Smooth muscle cell (in vitro differentiated cells): Measurements from ENCODE around the gene NAV3. TPM values are rescaled to one million over a fixed set of nuclear protein-coding genes. Genes with fewer than 3 reads are reported as not detected.

Experiments used
- DNase-seq: peaks from one replicate; lab custom pipeline; 2025; ENCODE audit not compliant: unreplicated experiment; lab: John Stamatoyannopoulos, UW
- H2AFZ ChIP-seq: fragments of 200-600 bp; sonication (generic); 2 replicates; pipeline ENCODE4 v1.6.0; 2016; ENCODE audit warnings: antibody characterized with exemption, low read depth, mild to moderate bottlenecking
- H3F3A ChIP-seq: fragments of 200-600 bp; sonication (generic); 2 replicates; pipeline ENCODE4 v1.6.0; 2017; ENCODE audit warnings: antibody characterized with exemption, low read depth
- H3K27ac ChIP-seq: fragments of 200-600 bp; sonication (generic); 2 replicates; pipeline ENCODE4 v1.5.1; 2016; ENCODE audit warnings: low read depth, mild to moderate bottlenecking
- H3K27me3 ChIP-seq: fragments of 200-600 bp; sonication (generic); 2 replicates; pipeline ENCODE4 v1.6.1; 2016; ENCODE audit warnings: low read depth, mild to moderate bottlenecking
- H3K36me3 ChIP-seq: fragments of 200-600 bp; sonication (generic); 2 replicates; pipeline ENCODE4 v1.5.1; 2016; ENCODE audit warnings: low read depth
- H3K4me1 ChIP-seq: fragments of 200-600 bp; sonication (generic); 2 replicates; pipeline ENCODE4 v1.5.1; 2016; ENCODE audit warnings: low read depth
- H3K4me2 ChIP-seq: fragments of 200-600 bp; sonication (generic); 2 replicates; pipeline ENCODE4 v1.6.0; 2016; ENCODE audit warnings: mild to moderate bottlenecking
- H3K4me3 ChIP-seq: fragments of 200-600 bp; sonication (generic); 2 replicates; pipeline ENCODE4 v1.5.1; 2016; ENCODE audit warnings: mild to moderate bottlenecking
- H3K79me2 ChIP-seq: fragments of 200-600 bp; sonication (generic); 2 replicates; pipeline ENCODE4 v1.6.0; 2016; ENCODE audit warnings: low read depth, mild to moderate bottlenecking
- H3K9ac ChIP-seq: fragments of 200-600 bp; sonication (generic); 2 replicates; pipeline ENCODE4 v1.6.0; 2016; ENCODE audit warnings: low read depth
- H3K9me3 ChIP-seq: fragments of 200-600 bp; sonication (generic); replicated peaks from 2 replicates; pipeline ENCODE4 v1.5.1; 2016; ENCODE audit warnings: low read depth
- H4K20me1 ChIP-seq: fragments of 200-600 bp; sonication (generic); 2 replicates; pipeline ENCODE4 v1.6.0; 2016; ENCODE audit warnings: low read depth
- WGBS: methylation state at CpG from one replicate; pipeline ENCODE4 v1.1.7; 2016; ENCODE audit warnings: low lambda C conversion rate; 5-methylcytosine and 5-hydroxymethylcytosine counted together
- polyA plus RNA-seq: library from polyadenylated mRNA; unstranded; fragments of >200 nt; fragmentation: Nextera tagmentation; extraction: Ambion mirVana; gene quantifications from 2 replicates; pipeline ENCODE4 v1.2.1, GENCODE V29; 2016
- total RNA-seq: library from RNA; depleted of rRNA; stranded (reverse); fragments of >200 nt; gene quantifications from 2 replicates; pipeline ENCODE4 v1.2.3, GENCODE V29; 2014
- TF ChIP-seq, protein P1 (sequence below): fragments of 200-600 bp; sonication (generic); IDR thresholded peaks from 2 replicates; pipeline ENCODE4 v1.5.1; 2017; ENCODE audit warnings: borderline replicate concordance, mild to moderate bottlenecking, antibody characterized with exemption; ENCODE audit not compliant: insufficient read depth, poor library complexity, severe bottlenecking

Gene NAV3
- total and polyA plus RNA-seq, 2 experiments from 2014 or later, result 8.0 to 31.0 TPM

DNA sequence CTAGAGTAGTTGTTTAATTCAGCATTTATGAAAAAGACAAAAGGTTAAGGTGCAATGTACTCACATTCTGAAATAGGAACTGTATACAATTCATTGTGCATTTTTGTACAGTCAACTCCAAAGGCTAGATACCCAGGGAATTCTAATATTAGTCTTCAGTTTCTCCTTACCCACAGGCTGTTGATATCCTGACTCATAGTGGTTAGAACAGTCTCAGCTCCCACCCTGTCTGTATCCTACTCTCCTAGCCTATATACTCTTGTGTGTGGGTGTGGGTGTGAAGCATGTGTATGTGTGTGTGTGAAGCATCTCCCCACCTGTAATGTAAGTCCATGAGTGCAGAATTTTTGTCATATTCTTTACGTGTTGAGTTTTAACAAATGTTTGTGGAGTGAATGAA lies 229.5 kb downstream of the NAV3 start:
- no peak overlapping the region for H3K9ac ChIP-seq
- no peak for DNase-seq
- H3K4me1 ChIP-seq, result no peaks in the 10 kb centered on the region
- no peaks in the 10 kb centered on the region for H4K20me1 ChIP-seq
- no peaks in the 10 kb centered on the region for H3K36me3 ChIP-seq
- no peak overlapping the region for H2AFZ ChIP-seq
- H3K9me3 ChIP-seq, result no peaks in the 10 kb centered on the region
- TF ChIP-seq, protein P1, sequence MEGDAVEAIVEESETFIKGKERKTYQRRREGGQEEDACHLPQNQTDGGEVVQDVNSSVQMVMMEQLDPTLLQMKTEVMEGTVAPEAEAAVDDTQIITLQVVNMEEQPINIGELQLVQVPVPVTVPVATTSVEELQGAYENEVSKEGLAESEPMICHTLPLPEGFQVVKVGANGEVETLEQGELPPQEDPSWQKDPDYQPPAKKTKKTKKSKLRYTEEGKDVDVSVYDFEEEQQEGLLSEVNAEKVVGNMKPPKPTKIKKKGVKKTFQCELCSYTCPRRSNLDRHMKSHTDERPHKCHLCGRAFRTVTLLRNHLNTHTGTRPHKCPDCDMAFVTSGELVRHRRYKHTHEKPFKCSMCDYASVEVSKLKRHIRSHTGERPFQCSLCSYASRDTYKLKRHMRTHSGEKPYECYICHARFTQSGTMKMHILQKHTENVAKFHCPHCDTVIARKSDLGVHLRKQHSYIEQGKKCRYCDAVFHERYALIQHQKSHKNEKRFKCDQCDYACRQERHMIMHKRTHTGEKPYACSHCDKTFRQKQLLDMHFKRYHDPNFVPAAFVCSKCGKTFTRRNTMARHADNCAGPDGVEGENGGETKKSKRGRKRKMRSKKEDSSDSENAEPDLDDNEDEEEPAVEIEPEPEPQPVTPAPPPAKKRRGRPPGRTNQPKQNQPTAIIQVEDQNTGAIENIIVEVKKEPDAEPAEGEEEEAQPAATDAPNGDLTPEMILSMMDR, result no peak
- H3K4me2 ChIP-seq, result no peak overlapping the region
- no peaks in the 10 kb centered on the region for H3K79me2 ChIP-seq
- no peaks in the 10 kb centered on the region for H3K27me3 ChIP-seq
- WGBS, result 93% methylated on average over 1 of the region's 1 CpG
- H3F3A ChIP-seq, result no peaks in the 10 kb centered on the region
- H3K27ac ChIP-seq, result no peak overlapping the region
- H3K4me3 ChIP-seq, result no peak overlapping the region

DNA sequence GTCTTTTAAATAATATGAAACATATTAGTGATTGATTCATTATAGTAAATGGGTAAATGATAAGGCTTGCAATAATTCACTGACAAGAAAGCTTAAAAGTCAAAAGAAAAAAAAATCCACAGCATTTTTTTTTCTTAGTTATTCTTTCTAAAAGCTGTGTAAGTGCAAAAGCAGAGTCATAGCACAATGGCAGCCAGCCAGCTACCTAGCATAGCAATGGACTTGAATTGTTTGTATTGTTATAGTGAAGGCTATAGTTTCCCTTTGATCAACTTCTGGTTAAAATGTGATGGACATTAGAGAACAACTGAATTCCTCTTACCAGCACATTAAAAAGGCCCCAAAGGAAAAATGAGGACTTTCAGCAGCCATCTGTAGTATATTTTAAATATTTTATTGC lies 232.1 kb downstream of the NAV3 start:
- Histone ChIP-seq H3K4me1 (no peaks in the 10 kb centered on the region), H3K9ac (no peak overlapping the region), H3K36me3 (no peaks in the 10 kb centered on the region), H3K27ac (no peak overlapping the region), H2AFZ (no peak overlapping the region), H3K27me3 (no peaks in the 10 kb centered on the region), H4K20me1 (no peaks in the 10 kb centered on the region), H3K9me3 (no peaks in the 10 kb centered on the region), H3K4me2 (no peak overlapping the region), H3K79me2 (no peaks in the 10 kb centered on the region), H3F3A (no peaks in the 10 kb centered on the region), H3K4me3 (no peak overlapping the region)
- DNase-seq, result no peak
- TF ChIP-seq, protein P1, result no peak

DNA sequence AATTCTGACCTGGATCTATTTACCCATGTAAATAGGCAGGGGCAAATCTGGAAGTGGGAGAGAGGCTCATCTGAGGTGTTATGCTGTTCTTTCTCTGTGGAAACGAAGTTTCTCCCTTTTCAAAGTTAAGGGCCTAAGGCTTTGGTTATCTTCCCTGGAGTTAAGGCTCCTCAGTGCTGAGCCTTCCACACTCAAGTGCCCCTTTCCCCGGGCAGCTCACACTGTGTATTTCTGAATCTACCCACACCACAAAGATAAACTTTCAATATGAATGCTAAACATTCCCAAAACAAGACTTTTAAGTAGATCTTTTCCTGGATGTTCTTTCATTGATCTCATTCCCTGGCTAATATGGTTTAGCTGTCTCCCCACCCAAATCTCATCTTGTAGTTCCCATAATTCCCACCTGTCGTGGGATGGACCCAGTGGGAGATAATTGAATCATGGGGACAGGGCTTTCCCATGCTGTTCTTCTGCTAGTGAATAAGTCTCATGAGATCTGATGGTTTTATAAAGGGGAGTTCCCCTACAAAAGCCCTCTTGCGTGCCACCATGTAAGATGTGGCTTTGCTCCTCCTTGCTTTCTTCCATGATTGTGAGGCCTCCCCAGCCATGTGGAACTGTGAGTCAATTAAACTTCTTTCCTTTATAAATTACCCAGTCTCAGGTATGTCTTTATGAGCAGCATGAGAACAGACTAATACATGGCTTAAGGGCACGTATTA lies 251.1 kb downstream of the NAV3 start:
- Histone ChIP-seq H3K9me3 (no peaks in the 10 kb centered on the region), H3K79me2 (no peaks in the 10 kb centered on the region)

More for the DNA sequence above, 251.1 kb downstream of the NAV3 start:
- H3K4me2 ChIP-seq, result no peak overlapping the region
- no peaks in the 10 kb centered on the region for H4K20me1 ChIP-seq
- no peaks in the 10 kb centered on the region for H3F3A ChIP-seq
- H3K4me1 ChIP-seq, result no peaks in the 10 kb centered on the region
- H3K4me3 ChIP-seq, result no peak overlapping the region
- H3K9ac ChIP-seq, result no peak overlapping the region
- no peak overlapping the region for H3K27ac ChIP-seq
- TF ChIP-seq, protein P1, result no peak
- H3K36me3 ChIP-seq, result no peaks in the 10 kb centered on the region
- H3K27me3 ChIP-seq, result no peaks in the 10 kb centered on the region
- 92% methylated on average over 5 of the region's 5 CpGs for WGBS
- no peak overlapping the region for H2AFZ ChIP-seq
- no peak for DNase-seq
